GM23248 (cell line): ENCODE results near the gene DACT3. TPM values are rescaled to one million over a fixed set of nuclear protein-coding genes. Genes with fewer than 3 reads are reported as not detected.

Experiments used
- DNase-seq: peaks from one replicate; pipeline ENCODE4 v3.0.0-alpha.2; 2015
- H2AFZ ChIP-seq: fragments of 200-600 bp; sonication (generic); 2 replicates; pipeline ENCODE4 v1.6.1; 2016; ENCODE audit warnings: antibody characterized with exemption
- H3F3A ChIP-seq: fragments of 200-600 bp; sonication (generic); 2 replicates; pipeline ENCODE4 v1.6.1; 2016; ENCODE audit warnings: mild to moderate bottlenecking, antibody characterized with exemption, mixed run types; ENCODE audit not compliant: insufficient read depth
- H3K27ac ChIP-seq: fragments of 200-600 bp; sonication (generic); 2 replicates; pipeline ENCODE4 v1.5.1; 2016; ENCODE audit warnings: mild to moderate bottlenecking
- H3K27me3 ChIP-seq: fragments of 200-600 bp; sonication (generic); replicated peaks from 2 replicates; pipeline ENCODE4 v1.6.1; 2016; ENCODE audit warnings: mild to moderate bottlenecking; ENCODE audit not compliant: insufficient read depth
- H3K36me3 ChIP-seq: fragments of 200-600 bp; sonication (generic); 2 replicates; pipeline ENCODE4 v1.6.1; 2016; ENCODE audit warnings: low read depth, mild to moderate bottlenecking
- H3K4me1 ChIP-seq: fragments of 200-600 bp; sonication (generic); 2 replicates; pipeline ENCODE4 v1.6.1; 2016; ENCODE audit warnings: mild to moderate bottlenecking; ENCODE audit not compliant: insufficient read depth
- H3K4me2 ChIP-seq: fragments of 200-600 bp; sonication (generic); one replicate; pipeline ENCODE4 v1.6.1; 2016; ENCODE audit warnings: mild to moderate bottlenecking; ENCODE audit not compliant: unreplicated experiment
- H3K4me3 ChIP-seq: fragments of 200-600 bp; sonication (generic); 2 replicates; pipeline ENCODE4 v1.5.1; 2016; ENCODE audit warnings: mild to moderate bottlenecking
- H3K79me2 ChIP-seq: fragments of 200-600 bp; sonication (generic); 2 replicates; pipeline ENCODE4 v1.6.1; 2016; ENCODE audit warnings: mild to moderate bottlenecking; ENCODE audit not compliant: insufficient read depth
- H3K9ac ChIP-seq: fragments of 200-600 bp; sonication (generic); 2 replicates; pipeline ENCODE4 v1.6.1; 2016; ENCODE audit warnings: mild to moderate bottlenecking
- H3K9me2 ChIP-seq: fragments of 200-600 bp; sonication (generic); 2 replicates; pipeline ENCODE4 v1.6.1; 2016; ENCODE audit warnings: mixed run types, mild to moderate bottlenecking, moderate library complexity; ENCODE audit not compliant: insufficient read depth
- H3K9me3 ChIP-seq: fragments of 200-600 bp; sonication (generic); one replicate; pipeline ENCODE4 v1.6.1; 2017; ENCODE audit warnings: low read depth
- H4K20me1 ChIP-seq: fragments of 200-600 bp; sonication (generic); 2 replicates; pipeline ENCODE4 v1.6.0; 2016; ENCODE audit not compliant: insufficient read depth
- EZH2 ChIP-seq: fragments of 200-600 bp; sonication (generic); IDR thresholded peaks from 2 replicates; pipeline ENCODE4 v1.6.1; 2018; ENCODE audit warnings: antibody characterized with exemption, mild to moderate bottlenecking; ENCODE audit not compliant: insufficient read depth, poor library complexity, severe bottlenecking
- EZH2phosphoT487 ChIP-seq: fragments of 200-600 bp; sonication (generic); IDR thresholded peaks from 2 replicates; pipeline ENCODE4 v1.6.1; 2018; ENCODE audit warnings: antibody characterized with exemption, moderate library complexity, mild to moderate bottlenecking, low read depth; ENCODE audit not compliant: insufficient read depth
- WGBS, 2 experiments: methylation state at CpG; one replicate each; pipeline ENCODE4 v1.1.6; 2015 to 2017; ENCODE audit warnings: low lambda C conversion rate in 2 of 2, low coverage in 1 of 2; ENCODE audit errors: missing lambda C conversion rate in 2 of 2; 5-methylcytosine and 5-hydroxymethylcytosine counted together
- in situ Hi-C: fragments of 300-500 bp; cut with MboI; formaldehyde crosslinking; loops from 2 replicates; pipeline ENCODE4 v1.15.0; 2020
- microRNA counts: library from miRNA; unstranded; fragments of <30 nt; microRNA quantifications from one replicate; lab custom pipeline; 2016
- microRNA-seq: library from miRNA; unstranded; fragments of <30 nt; microRNA quantifications from one replicate; pipeline ENCODE4, GENCODE V29; 2016; ENCODE audit warnings: borderline number of aligned reads
- polyA plus RNA-seq: library from polyadenylated mRNA; unstranded; fragments of >200 nt; fragmentation: Nextera tagmentation; extraction: Ambion mirVana; gene quantifications from 2 replicates; pipeline ENCODE4 v1.2.1, GENCODE V29; 2016
- small RNA-seq: library from RNA; depleted of rRNA; stranded (forward); fragments of <200 nt; gene quantifications from one replicate; pipeline ENCODE3, GENCODE V24; 2014; ENCODE audit warnings: low read depth, low replicate concordance
- total RNA-seq: library from RNA; depleted of rRNA; stranded (reverse); fragments of >200 nt; shearing (Covaris generic); gene quantifications from 2 replicates; pipeline ENCODE4 v1.2.3, GENCODE V29; 2014; rRNA removed

Gene DACT3
- total and polyA plus RNA-seq, 2 experiments from 2014 or later, result 0.66 to 7.1 TPM

GRCh38 chr19:46600384-46601317, 60.3 kb downstream of the DACT3 start:
- H3K36me3 ChIP-seq, result no peaks in the 10 kb centered on the region
- no peaks in the 10 kb centered on the region for H3K9me2 ChIP-seq
- H4K20me1 ChIP-seq, result no peaks in the 10 kb centered on the region; the same call in 1 of the 2 replicates
- H3K9ac ChIP-seq, result peak overlapping the region; percentile 90
- peak overlapping the region; percentile 89 for H2AFZ ChIP-seq
- in situ Hi-C loops, result no loop called here
- peak overlapping the region; percentile 80 for H3K4me2 ChIP-seq
- H3K27me3 ChIP-seq, result no peaks in the 10 kb centered on the region
- DNase-seq, result peak; percentile 97
- H3K9me3 ChIP-seq, result no peaks in the 10 kb centered on the region
- peaks cover 44% of the 10 kb centered on the region for H3K79me2 ChIP-seq
- no peaks in the 10 kb centered on the region for H3F3A ChIP-seq
- no peak for TF ChIP-seq EZH2phosphoT487
- no peak for TF ChIP-seq EZH2
- peaks cover 21% of the 10 kb centered on the region for H3K4me1 ChIP-seq
- WGBS, 2 experiments, result 1% methylated on average over 60 to 88 of the region's 93 CpGs
- H3K4me3 ChIP-seq, result peak overlapping the region; percentile 100
- peak overlapping the region; percentile 92 for H3K27ac ChIP-seq

GRCh38 chr19:46599716-46600373, 61.1 kb downstream of the DACT3 start:
- no peaks in the 10 kb centered on the region for H3F3A ChIP-seq
- H4K20me1 ChIP-seq, result no peaks in the 10 kb centered on the region; the same call in 1 of the 2 replicates
- peak overlapping the region; percentile 80 for H3K4me2 ChIP-seq
- peak overlapping the region; percentile 100 for H3K4me3 ChIP-seq
- H3K9me3 ChIP-seq, result no peaks in the 10 kb centered on the region
- peak overlapping the region; percentile 92 for H3K27ac ChIP-seq
- WGBS, 2 experiments, result 50% methylated on average over 9 of the region's 9 CpGs
- H3K4me1 ChIP-seq, result peaks cover 21% of the 10 kb centered on the region
- no peaks in the 10 kb centered on the region for H3K9me2 ChIP-seq
- in situ Hi-C loops, result no loop called here
- peaks cover 36% of the 10 kb centered on the region for H3K79me2 ChIP-seq
- H3K36me3 ChIP-seq, result no peaks in the 10 kb centered on the region
- H2AFZ ChIP-seq, result peak overlapping the region; percentile 89
- peak overlapping the region; percentile 90 for H3K9ac ChIP-seq
- no peaks in the 10 kb centered on the region for H3K27me3 ChIP-seq
- TF ChIP-seq EZH2 (no peak), EZH2phosphoT487 (no peak)
- no peak for DNase-seq

GRCh38 chr19:46598372-46598917, 62.5 kb downstream of the DACT3 start:
- WGBS, 2 experiments, result 81 to 89% methylated on average over 4 of the region's 4 CpGs
- Histone ChIP-seq H3K9me3 (no peaks in the 10 kb centered on the region), H4K20me1 (no peaks in the 10 kb centered on the region; the same call in 1 of the 2 replicates), H3K27me3 (no peaks in the 10 kb centered on the region), H3K4me2 (no peak overlapping the region), H3F3A (no peaks in the 10 kb centered on the region), H3K36me3 (no peaks in the 10 kb centered on the region), H3K4me3 (no peak overlapping the region), H3K9ac (no peak overlapping the region), H3K27ac (no peak overlapping the region), H3K4me1 (peaks cover 8% of the 10 kb centered on the region), H3K79me2 (peaks cover 22% of the 10 kb centered on the region), H2AFZ (no peak overlapping the region), H3K9me2 (no peaks in the 10 kb centered on the region)
- in situ Hi-C loops, result no loop called here
- TF ChIP-seq EZH2 (no peak), EZH2phosphoT487 (no peak)
- no peak for DNase-seq

MicroRNAs within 50 kb of the gene (microRNA counts, 767-probe panel; counts per million panel counts)
- 447 counts per million, percentile 86 among the panel's probes with 10 or more counts for microRNA hsa-miR-320e (lab: Ali Mortazavi, UCI)

Small RNA genes lying within 50 kb of the gene (microRNA-seq; reads per million reads assigned to microRNA genes)
- 4.6 reads per million for gene MIR320E

Small RNA genes lying within 50 kb of the gene (small RNA-seq; reads per million reads assigned to genes)
- not detected for gene MIR320E
- gene RN7SL364P, result not detected

Other genes starting within 250 kb of the DACT3 start
- gene CCDC8, start 247.6 kb downstream of the DACT3 start, total RNA-seq, result 8.9 and 10.1 TPM in 2 replicates
- 5.5 and 6.0 TPM in 2 replicates for gene CCDC8, start 247.6 kb downstream of the DACT3 start, polyA plus RNA-seq
- not detected in 2 replicates for gene PNMA8C, start 232.2 kb downstream of the DACT3 start, total RNA-seq
- not detected in 2 replicates for gene PNMA8C, start 232.2 kb downstream of the DACT3 start, polyA plus RNA-seq
- 0.76 and 0.89 TPM in 2 replicates for gene PNMA8A, start 189.6 kb downstream of the DACT3 start, total RNA-seq
- gene PNMA8A, start 189.6 kb downstream of the DACT3 start, polyA plus RNA-seq, result 0.26 and 0.56 TPM in 2 replicates
- 0.25 and 0.65 TPM in 2 replicates for gene PNMA8B, start 165.3 kb downstream of the DACT3 start, total RNA-seq
- gene PNMA8B, start 165.3 kb downstream of the DACT3 start, polyA plus RNA-seq, result 0.13 and 0.20 TPM in 2 replicates
- 229 and 271 TPM in 2 replicates for gene CALM3, start 59.9 kb downstream of the DACT3 start, total RNA-seq
- 217 and 225 TPM in 2 replicates for gene CALM3, start 59.9 kb downstream of the DACT3 start, polyA plus RNA-seq
- gene PTGIR, start 36.1 kb downstream of the DACT3 start, total RNA-seq, result 18.0 and 21.1 TPM in 2 replicates
- gene PTGIR, start 36.1 kb downstream of the DACT3 start, polyA plus RNA-seq, result 21.1 and 21.5 TPM in 2 replicates
- not detected in 2 replicates for gene GNG8, start 25.0 kb downstream of the DACT3 start, total RNA-seq
- not detected in 2 replicates for gene GNG8, start 25.0 kb downstream of the DACT3 start, polyA plus RNA-seq
- gene PRKD2, start 55.9 kb upstream of the DACT3 start, total RNA-seq, result 11.9 and 16.4 TPM in 2 replicates
- gene PRKD2, start 55.9 kb upstream of the DACT3 start, polyA plus RNA-seq, result 12.3 and 14.2 TPM in 2 replicates
- 32.1 and 41.5 TPM in 2 replicates for gene FKRP, start 84.9 kb upstream of the DACT3 start, total RNA-seq
- 12.4 and 15.0 TPM in 2 replicates for gene FKRP, start 84.9 kb upstream of the DACT3 start, polyA plus RNA-seq
- 75.7 and 114 TPM in 2 replicates for gene STRN4, start 85.3 kb upstream of the DACT3 start, total RNA-seq
- 44.4 and 45.9 TPM in 2 replicates for gene STRN4, start 85.3 kb upstream of the DACT3 start, polyA plus RNA-seq
- 426 and 456 TPM in 2 replicates for gene SLC1A5, start 127.4 kb upstream of the DACT3 start, total RNA-seq
- gene SLC1A5, start 127.4 kb upstream of the DACT3 start, polyA plus RNA-seq, result 367 and 393 TPM in 2 replicates
- gene AP2S1, start 189.7 kb upstream of the DACT3 start, total RNA-seq, result 224 and 231 TPM in 2 replicates
- 584 and 619 TPM in 2 replicates for gene AP2S1, start 189.7 kb upstream of the DACT3 start, polyA plus RNA-seq
- 35.2 and 39.5 TPM in 2 replicates for gene ARHGAP35, start 199.8 kb upstream of the DACT3 start, total RNA-seq
- 13.5 and 13.9 TPM in 2 replicates for gene ARHGAP35, start 199.8 kb upstream of the DACT3 start, polyA plus RNA-seq